DND-41 (cell line): Measurements from ENCODE around the gene LGALS7.
"Not testable (repeated sequence)": the region's sequence is repeated elsewhere in the genome, so short reads cannot be mapped to it uniquely, and the experiment has no call there.

Source experiments
- ATAC-seq: fragments of 200-7000 bp; cut with Tn5 transposase; 3 replicates; pipeline ENCODE4 v1.9.1; 2021; ENCODE audit warnings: low read depth; ENCODE audit not compliant: insufficient read depth
- DNase-seq: peaks from one replicate; pipeline ENCODE4 v3.0.0-alpha.2; 2020
- H2AFZ ChIP-seq: 2 replicates; pipeline ENCODE4 v1.6.0; 2012; ENCODE audit warnings: low read depth, low read length
- H3K27ac ChIP-seq: 2 replicates; pipeline ENCODE4 v1.5.1; 2012; ENCODE audit warnings: low read length, inconsistent platforms
- H3K27me3 ChIP-seq: fragments of 200-600 bp; sonication (generic); 2 replicates; pipeline ENCODE4 v1.6.0; 2012; ENCODE audit warnings: low read length, mild to moderate bottlenecking, inconsistent platforms; ENCODE audit not compliant: insufficient read depth, poor library complexity
- H3K36me3 ChIP-seq: 2 replicates; pipeline ENCODE4 v1.5.1; 2012; ENCODE audit warnings: low read length, inconsistent platforms; ENCODE audit not compliant: insufficient read depth
- H3K4me1 ChIP-seq: 2 replicates; pipeline ENCODE4 v1.5.1; 2012; ENCODE audit warnings: mild to moderate bottlenecking, low read length; ENCODE audit not compliant: insufficient read depth
- H3K4me2 ChIP-seq: 2 replicates; pipeline ENCODE4 v1.6.0; 2012; ENCODE audit warnings: mild to moderate bottlenecking, moderate library complexity, low read length, inconsistent platforms; ENCODE audit not compliant: insufficient read depth
- H3K4me3 ChIP-seq, 2 experiments: fragments of 200-600 bp in 1 of 2; shearing (Covaris generic) in 1 of 2; 2 replicates each; pipeline ENCODE4 v1.5.1; 2012 to 2016; ENCODE audit warnings: inconsistent platforms in 2 of 2, low read length in 2 of 2, mild to moderate bottlenecking in 2 of 2, low read depth in 1 of 2, moderate library complexity in 1 of 2
- H3K79me2 ChIP-seq: 2 replicates; pipeline ENCODE4 v1.6.0; 2012; ENCODE audit warnings: low read length, inconsistent platforms; ENCODE audit not compliant: insufficient read depth
- H3K9ac ChIP-seq: 2 replicates; pipeline ENCODE4 v1.6.0; 2012; ENCODE audit warnings: low read depth, mild to moderate bottlenecking, inconsistent platforms, low read length, moderate library complexity
- H3K9me3 ChIP-seq: 2 replicates; pipeline ENCODE4 v1.5.1; 2012; ENCODE audit warnings: low read length, moderate library complexity, mild to moderate bottlenecking, inconsistent platforms; ENCODE audit not compliant: insufficient read depth, severe bottlenecking
- H4K20me1 ChIP-seq: 2 replicates; pipeline ENCODE4 v1.6.0; 2012; ENCODE audit warnings: low read length; ENCODE audit not compliant: insufficient read depth
- CTCF ChIP-seq: IDR thresholded peaks from 2 replicates; pipeline ENCODE4 v1.5.1; 2012; ENCODE audit warnings: borderline replicate concordance, low read length, moderate library complexity, mild to moderate bottlenecking; ENCODE audit not compliant: poor library complexity, severe bottlenecking; ENCODE audit errors: extremely low read depth
- EZH2 ChIP-seq: IDR thresholded peaks from 3 replicates; pipeline ENCODE4 v1.6.1; 2012; ENCODE audit warnings: borderline replicate concordance, low read depth, mild to moderate bottlenecking, moderate library complexity, low read length, inconsistent platforms; ENCODE audit not compliant: severe bottlenecking

The LGALS7 gene

GRCh38 chr19:38816131-38816750 lies 42.9 kb upstream of the LGALS7 start:
- DNase-seq (no peak), ATAC-seq (no peak)
- Histone ChIP-seq H3K36me3 (peaks cover 37% of the 10 kb centered on the region), H4K20me1 (peaks cover 9% of the 10 kb centered on the region), H3K27ac (no peak overlapping the region), H3K4me2 (no peak overlapping the region), H3K9me3 (no peaks in the 10 kb centered on the region), H3K79me2 (no peaks in the 10 kb centered on the region), H3K4me3 (no peak overlapping the region), H3K4me1 (no peaks in the 10 kb centered on the region), H3K27me3 (no peaks in the 10 kb centered on the region), H3K9ac (no peak overlapping the region), H2AFZ (no peak overlapping the region)
- no peak for TF ChIP-seq CTCF
- no peak for TF ChIP-seq EZH2

- H3K27me3 ChIP-seq: no peaks in the 10 kb centered on the region
- peaks cover 37% of the 10 kb centered on the region for H3K36me3 ChIP-seq
- H4K20me1 ChIP-seq: peaks cover 9% of the 10 kb centered on the region
- no peak overlapping the region for H3K4me3 ChIP-seq
- H3K4me1 ChIP-seq: no peaks in the 10 kb centered on the region
- ATAC-seq (peak; percentile 24; the same call in 1 of the 3 replicates), DNase-seq (no peak)
- no peaks in the 10 kb centered on the region for H3K79me2 ChIP-seq
- H3K4me2 ChIP-seq: no peak overlapping the region
- H3K9ac ChIP-seq: no peak overlapping the region
- H3K27ac ChIP-seq: no peak overlapping the region
- no peak overlapping the region for H2AFZ ChIP-seq
- TF ChIP-seq EZH2: no peak
- no peak for TF ChIP-seq CTCF
- H3K9me3 ChIP-seq: no peaks in the 10 kb centered on the region
These were observed 42.0 kb upstream of the LGALS7 start for GRCh38 chr19:38815059-38816001.

GRCh38 chr19:38813932-38814331 lies 40.6 kb upstream of the LGALS7 start:
- H3K4me3 ChIP-seq, H3K9ac ChIP-seq, H3K9me3 ChIP-seq, H3K4me2 ChIP-seq, H3K79me2 ChIP-seq, H4K20me1 ChIP-seq, ATAC-seq, H3K27me3 ChIP-seq, H3K27ac ChIP-seq, H2AFZ ChIP-seq, DNase-seq, H3K4me1 ChIP-seq: not testable (repeated sequence)
- H3K36me3 ChIP-seq: peaks cover 31% of the 10 kb centered on the region

GRCh38 chr19:38813323-38813722 lies 40.0 kb upstream of the LGALS7 start:
- H3K79me2 ChIP-seq: no peaks in the 10 kb centered on the region
- peaks cover 31% of the 10 kb centered on the region for H3K36me3 ChIP-seq
- TF ChIP-seq EZH2: no peak
- TF ChIP-seq CTCF: no peak
- no peaks in the 10 kb centered on the region for H3K4me1 ChIP-seq
- H3K27ac ChIP-seq: no peak overlapping the region
- H4K20me1 ChIP-seq: peaks cover 3% of the 10 kb centered on the region; the same call in 1 of the 2 replicates
- DNase-seq (no peak), ATAC-seq (no peak)
- no peak overlapping the region for H3K9ac ChIP-seq
- no peaks in the 10 kb centered on the region for H3K27me3 ChIP-seq
- no peak overlapping the region for H3K4me3 ChIP-seq
- H3K9me3 ChIP-seq: no peaks in the 10 kb centered on the region
- no peak overlapping the region for H2AFZ ChIP-seq
- H3K4me2 ChIP-seq: no peak overlapping the region
